ENCODE results near the gene PRKACG. TPM values are rescaled to one million over a fixed set of nuclear protein-coding genes. Genes with fewer than 3 reads are reported as not detected.
"Not testable (repeated sequence)": the region's sequence is repeated elsewhere in the genome, so short reads cannot be mapped to it uniquely, and the experiment has no call there.

Gene PRKACG
- not detected for total RNA-seq

- no peak within 1 kb of the TSS for H3K4me3 Mint-ChIP-seq
- no peak within 1 kb of the TSS for H3K27ac Mint-ChIP-seq
- ATAC-seq (no peak), DNase-seq (ENCODE audit: low spot score) (no peak)
- H3K27me3 Mint-ChIP-seq: peaks cover 0 to 5% of the 10 kb centered on the region in 2 donors
- peaks cover 12 to 17% of the 10 kb centered on the region in 2 donors for H3K4me1 Mint-ChIP-seq (ENCODE audit: low read depth in 2 of 2)
- H3K9me3 Mint-ChIP-seq: no peaks in the 10 kb centered on the region
- H3K36me3 Mint-ChIP-seq: no peaks in the 10 kb centered on the region
Measured at GRCh38 chr9:69014013-69014412, at the start of gene PRKACG. Gene PRKACG (minus strand): TSS chr9:69014113. CDS start chr9:69014092, 21 bp downstream.

- no peaks in the 10 kb centered on the region for H3K9me3 Mint-ChIP-seq
- H3K27me3 Mint-ChIP-seq: no peaks in the 10 kb centered on the region
- H3K27ac Mint-ChIP-seq: no peak overlapping the region
- DNase-seq (ENCODE audit: low spot score) (no peak), ATAC-seq (no peak)
- H3K4me3 Mint-ChIP-seq: no peak overlapping the region
- H3K4me1 Mint-ChIP-seq (ENCODE audit: low read depth in 2 of 2): peaks cover 13 to 22% of the 10 kb centered on the region in 2 donors
- no peaks in the 10 kb centered on the region for H3K36me3 Mint-ChIP-seq
Measured at GRCh38 chr9:69062195-69062594, 48.3 kb upstream of the PRKACG start.

GRCh38 chr9:69060766-69061165, 46.9 kb upstream of the PRKACG start:
- ATAC-seq: peak in 1 of 2 donors; percentile 53
- Mint-ChIP-seq H3K27ac (peak overlapping the region in 1 of 2 donors; percentile 70), H3K4me3 (no peak overlapping the region), H3K27me3 (no peaks in the 10 kb centered on the region), H3K9me3 (no peaks in the 10 kb centered on the region), H3K4me1 (ENCODE audit: low read depth in 2 of 2) (peaks cover 19 to 28% of the 10 kb centered on the region in 2 donors), H3K36me3 (no peaks in the 10 kb centered on the region)
- no peak for DNase-seq (ENCODE audit: low spot score)

- Mint-ChIP-seq H3K9me3 (no peaks in the 10 kb centered on the region), H3K4me1 (ENCODE audit: low read depth in 2 of 2) (peaks cover 19 to 28% of the 10 kb centered on the region in 2 donors), H3K27me3 (no peaks in the 10 kb centered on the region), H3K27ac (peak overlapping the region in 1 of 2 donors; percentile 63), H3K4me3 (no peak overlapping the region), H3K36me3 (no peaks in the 10 kb centered on the region)
- ATAC-seq (no peak), DNase-seq (ENCODE audit: low spot score) (no peak)
Measured at GRCh38 chr9:69058101-69058500, 44.2 kb upstream of the PRKACG start.

- ATAC-seq: peak in 1 of 2 donors; percentile 9
- H3K27me3 Mint-ChIP-seq: no peaks in the 10 kb centered on the region
Measured at GRCh38 chr9:69056191-69056815, 42.4 kb upstream of the PRKACG start.

GRCh38 chr9:69054989-69055388, 41.1 kb upstream of the PRKACG start:
- H3K27me3 Mint-ChIP-seq: no peaks in the 10 kb centered on the region
- peaks cover 10 to 13% of the 10 kb centered on the region in 2 donors for H3K4me1 Mint-ChIP-seq (ENCODE audit: low read depth in 2 of 2)
- no peak for ATAC-seq
- no peak for DNase-seq (ENCODE audit: low spot score)
- no peak overlapping the region for H3K4me3 Mint-ChIP-seq
- H3K27ac Mint-ChIP-seq: no peak overlapping the region
- no peaks in the 10 kb centered on the region for H3K9me3 Mint-ChIP-seq
- H3K36me3 Mint-ChIP-seq: no peaks in the 10 kb centered on the region

More at GRCh38 chr9:69056191-69056815, 42.4 kb upstream of the PRKACG start:
- DNase-seq (ENCODE audit: low spot score): no peak
- H3K36me3 Mint-ChIP-seq: no peaks in the 10 kb centered on the region
- no peak overlapping the region for H3K4me3 Mint-ChIP-seq
- H3K27ac Mint-ChIP-seq: peak overlapping the region in 1 of 2 donors; percentile 22
- peaks cover 19 to 24% of the 10 kb centered on the region in 2 donors for H3K4me1 Mint-ChIP-seq (ENCODE audit: low read depth in 2 of 2)
- no peaks in the 10 kb centered on the region for H3K9me3 Mint-ChIP-seq

- DNase-seq (ENCODE audit: low spot score); H3K4me1 Mint-ChIP-seq (ENCODE audit: low read depth in 2 of 2); H3K27me3 Mint-ChIP-seq; H3K36me3 Mint-ChIP-seq; ATAC-seq; H3K9me3 Mint-ChIP-seq; H3K4me3 Mint-ChIP-seq; H3K27ac Mint-ChIP-seq: not testable (repeated sequence)
Measured at GRCh38 chr9:69050936-69051335, 37.0 kb upstream of the PRKACG start.

GRCh38 chr9:69049094-69049493, 35.2 kb upstream of the PRKACG start:
- Mint-ChIP-seq H3K27ac (no peak overlapping the region), H3K36me3 (no peaks in the 10 kb centered on the region), H3K27me3 (no peaks in the 10 kb centered on the region), H3K4me3 (no peak overlapping the region), H3K4me1 (ENCODE audit: low read depth in 2 of 2) (peaks cover 8 to 18% of the 10 kb centered on the region in 2 donors), H3K9me3 (no peaks in the 10 kb centered on the region)
- DNase-seq (ENCODE audit: low spot score) (no peak), ATAC-seq (no peak)

GRCh38 chr9:69047371-69047770, 33.5 kb upstream of the PRKACG start:
- DNase-seq (ENCODE audit: low spot score) (no peak), ATAC-seq (peak; percentile 28 to 50)
- H3K36me3 Mint-ChIP-seq: no peaks in the 10 kb centered on the region
- no peaks in the 10 kb centered on the region for H3K27me3 Mint-ChIP-seq
- H3K4me3 Mint-ChIP-seq: no peak overlapping the region
- peak overlapping the region in 1 of 2 donors; percentile 58 for H3K27ac Mint-ChIP-seq
- peaks cover 10 to 23% of the 10 kb centered on the region in 2 donors for H3K4me1 Mint-ChIP-seq (ENCODE audit: low read depth in 2 of 2)
- no peaks in the 10 kb centered on the region for H3K9me3 Mint-ChIP-seq

GRCh38 chr9:69046723-69047122, 32.8 kb upstream of the PRKACG start:
- Mint-ChIP-seq H3K27me3 (no peaks in the 10 kb centered on the region), H3K4me3 (no peak overlapping the region), H3K9me3 (no peaks in the 10 kb centered on the region), H3K27ac (no peak overlapping the region), H3K4me1 (ENCODE audit: low read depth in 2 of 2) (peaks cover 10 to 23% of the 10 kb centered on the region in 2 donors), H3K36me3 (no peaks in the 10 kb centered on the region)
- no peak for DNase-seq (ENCODE audit: low spot score)
- no peak for ATAC-seq

- Mint-ChIP-seq H3K4me3 (no peak overlapping the region), H3K4me1 (ENCODE audit: low read depth in 2 of 2) (peaks cover 15 to 26% of the 10 kb centered on the region in 2 donors), H3K9me3 (no peaks in the 10 kb centered on the region), H3K36me3 (no peaks in the 10 kb centered on the region), H3K27me3 (no peaks in the 10 kb centered on the region), H3K27ac (no peak overlapping the region)
- no peak for ATAC-seq
- DNase-seq (ENCODE audit: low spot score): no peak
Measured at GRCh38 chr9:69045821-69046220, 31.9 kb upstream of the PRKACG start.

- no peak overlapping the region for H3K4me3 Mint-ChIP-seq
- no peaks in the 10 kb centered on the region for H3K9me3 Mint-ChIP-seq
- peak overlapping the region in 1 of 2 donors; percentile 75 for H3K27ac Mint-ChIP-seq
- no peak for DNase-seq (ENCODE audit: low spot score)
- H3K4me1 Mint-ChIP-seq (ENCODE audit: low read depth in 2 of 2): peaks cover 15 to 26% of the 10 kb centered on the region in 2 donors
- H3K27me3 Mint-ChIP-seq: no peaks in the 10 kb centered on the region
- peak in 1 of 2 donors; percentile 61 for ATAC-seq
- H3K36me3 Mint-ChIP-seq: no peaks in the 10 kb centered on the region
Measured at GRCh38 chr9:69044240-69045219, 30.6 kb upstream of the PRKACG start.

- DNase-seq (ENCODE audit: low spot score) (no peak), ATAC-seq (no peak)
- H3K27me3 Mint-ChIP-seq: no peaks in the 10 kb centered on the region
- no peak overlapping the region for H3K4me3 Mint-ChIP-seq
- H3K36me3 Mint-ChIP-seq: no peaks in the 10 kb centered on the region
- no peaks in the 10 kb centered on the region for H3K9me3 Mint-ChIP-seq
- H3K4me1 Mint-ChIP-seq (ENCODE audit: low read depth in 2 of 2): peaks cover 26 to 28% of the 10 kb centered on the region in 2 donors
- no peak overlapping the region for H3K27ac Mint-ChIP-seq
Measured at GRCh38 chr9:69040646-69041045, 26.7 kb upstream of the PRKACG start.

GRCh38 chr9:69036799-69037198, 22.9 kb upstream of the PRKACG start:
- no peaks in the 10 kb centered on the region for H3K36me3 Mint-ChIP-seq
- ATAC-seq: no peak
- DNase-seq (ENCODE audit: low spot score): no peak
- peak overlapping the region; percentile 99 for H3K4me3 Mint-ChIP-seq
- H3K27me3 Mint-ChIP-seq: no peaks in the 10 kb centered on the region
- H3K27ac Mint-ChIP-seq: peak overlapping the region; percentile 73 to 95
- H3K9me3 Mint-ChIP-seq: no peaks in the 10 kb centered on the region
- H3K4me1 Mint-ChIP-seq (ENCODE audit: low read depth in 2 of 2): peaks cover 14 to 16% of the 10 kb centered on the region in 2 donors
